ENCODE results near the gene CAD.

GRCh38 chr2:27262379-27263286, 45.5 kb downstream of the CAD start, which contains the start of gene SLC30A3:
- TF ChIP-seq CTCF (conservative IDR thresholded peaks at IDR 0.05) (no peak), EZH2 (IDR thresholded peaks at IDR 0.05; ENCODE audit: low read depth) (no peak)
